Ureter (tissue), 1 donor: ENCODE results near the gene NUP85. TPM values are rescaled to one million over a fixed set of nuclear protein-coding genes. Genes with fewer than 3 reads are reported as not detected.
"Not testable (repeated sequence)": the region's sequence is repeated elsewhere in the genome, so short reads cannot be mapped to it uniquely, and the experiment has no call there.

Experiments used
- DNase-seq: peaks from one replicate; pipeline ENCODE4 v3.0.0-alpha.2; 2020; ENCODE audit warnings: low spot score
- total RNA-seq: library from RNA; stranded (reverse); gene quantifications from one replicate; pipeline ENCODE4 v1.2.4, GENCODE V29; 2023
- donor health status: DM: yes; HTN: yes; CAD: no.

The NUP85 gene
- 88.6 TPM for total RNA-seq

GRCh38 chr17:75205037-75205792 is at the start of gene NUP85:
Gene NUP85 (plus strand): TSS chr17:75205679. CDS start chr17:75205762, 83 bp downstream.
- DNase-seq, result peak; percentile 94

DNA sequence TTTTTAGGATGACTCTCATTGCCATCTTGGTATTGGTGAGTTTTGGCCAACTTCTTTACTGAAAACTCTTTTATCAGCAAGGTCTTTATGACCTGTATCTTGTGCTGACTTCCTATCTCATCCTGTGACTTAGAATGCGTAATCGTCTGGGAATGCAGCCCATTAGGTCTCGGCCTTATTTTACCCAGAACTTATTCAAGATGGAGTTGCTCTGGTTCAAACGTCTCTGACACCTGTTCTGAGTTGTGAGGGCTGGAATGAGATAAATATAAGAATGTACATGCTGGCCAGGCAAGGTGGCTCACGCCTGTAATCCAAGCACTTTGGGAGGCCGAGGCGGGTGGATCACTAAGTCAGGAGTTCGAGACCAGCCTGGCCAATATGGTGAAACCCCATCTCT is 47.0 kb upstream of the NUP85 start:
- not testable (repeated sequence) for DNase-seq

DNA sequence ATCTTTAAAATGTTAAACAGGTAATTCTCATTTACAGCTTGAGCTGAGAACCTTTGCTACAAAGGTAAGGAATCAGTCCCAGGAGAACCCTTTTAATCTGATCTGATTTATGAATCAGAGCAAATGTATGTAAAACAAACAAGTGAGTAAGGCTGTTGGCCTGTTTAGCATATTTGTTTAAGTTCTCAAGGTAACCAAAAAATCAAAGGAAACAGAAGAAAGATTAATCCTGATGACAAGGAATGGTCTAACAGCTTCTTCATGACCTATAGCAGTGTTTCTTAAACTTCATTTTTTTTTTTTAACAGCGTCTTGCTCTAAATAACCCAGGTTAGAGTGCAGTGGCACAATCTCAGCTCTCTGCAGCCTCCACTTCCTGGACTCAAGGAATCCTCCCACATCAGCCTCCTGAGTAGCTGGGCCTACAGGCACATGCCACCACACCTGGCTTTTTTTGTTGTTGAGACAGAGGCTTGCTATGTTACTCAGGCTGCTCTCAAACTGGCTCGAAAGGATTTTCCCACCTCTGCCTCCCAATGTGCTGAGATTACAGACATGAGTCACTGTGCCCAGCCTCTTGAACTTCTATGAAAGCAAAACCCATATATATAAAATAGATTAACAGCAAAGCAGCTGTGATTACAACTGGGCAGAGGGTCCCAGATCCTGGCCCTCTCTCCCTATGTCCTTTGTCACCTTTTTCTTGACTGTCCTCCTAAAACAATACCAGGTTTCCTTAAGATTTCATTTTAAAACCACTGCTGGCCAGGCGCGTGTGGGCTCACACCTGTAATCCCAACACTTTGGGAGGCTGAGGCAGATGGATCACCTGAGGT is 46.1 kb upstream of the NUP85 start:
- DNase-seq, result no peak

- DNase-seq, result no peak
These were observed 45.3 kb upstream of the NUP85 start for GRCh38 chr17:75160211-75160610.

GRCh38 chr17:75163074-75163473 is 42.4 kb upstream of the NUP85 start:
- no peak for DNase-seq

GRCh38 chr17:75164606-75165005 is 40.9 kb upstream of the NUP85 start:
- not testable (repeated sequence) for DNase-seq

- DNase-seq, result no peak
These were observed 36.5 kb upstream of the NUP85 start for GRCh38 chr17:75168998-75169397.

DNA sequence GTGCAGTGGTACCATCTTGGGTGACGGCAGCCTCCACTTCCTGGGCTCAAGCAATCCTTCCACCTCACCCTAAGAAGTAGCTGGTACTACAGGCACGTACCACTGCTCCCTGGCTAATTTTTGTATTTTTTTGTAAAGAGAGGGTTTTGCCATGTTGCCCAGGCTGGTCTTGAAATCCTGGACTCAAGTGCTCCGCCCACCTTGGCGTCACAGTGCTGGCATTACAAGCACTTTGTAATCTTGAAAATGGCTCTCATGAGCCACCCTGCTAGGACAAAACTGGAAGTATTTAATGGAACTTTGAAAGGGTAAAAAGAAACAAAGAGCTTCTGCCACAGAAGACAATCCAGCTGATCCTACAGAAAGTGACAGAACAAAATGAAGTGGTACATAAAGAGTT is 32.0 kb upstream of the NUP85 start:
- DNase-seq, result no peak

DNA sequence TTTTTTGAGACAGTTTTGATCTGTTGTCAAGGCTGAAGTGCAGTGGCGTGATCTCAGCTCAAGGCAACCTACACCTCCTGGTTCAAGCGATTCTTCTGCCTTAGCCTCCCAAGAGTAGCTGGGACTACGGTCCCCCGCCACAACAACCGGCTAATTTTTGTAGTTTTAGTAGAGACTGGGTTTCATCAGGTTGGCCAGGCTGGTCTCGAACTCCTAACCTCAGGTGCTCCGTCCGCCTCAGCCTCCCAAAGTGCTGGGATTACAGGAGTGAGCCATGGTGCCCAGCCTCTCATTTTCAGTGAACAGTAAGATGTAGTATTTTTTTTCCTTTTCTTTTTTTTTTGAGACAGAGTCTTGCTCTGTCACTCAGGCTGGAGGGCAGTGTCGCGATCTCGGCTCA is 30.5 kb upstream of the NUP85 start:
- no peak for DNase-seq

- DNase-seq, result no peak
These were observed 28.9 kb upstream of the NUP85 start for GRCh38 chr17:75176625-75177024.

GRCh38 chr17:75178453-75178852 is 27.0 kb upstream of the NUP85 start:
- no peak for DNase-seq

DNA sequence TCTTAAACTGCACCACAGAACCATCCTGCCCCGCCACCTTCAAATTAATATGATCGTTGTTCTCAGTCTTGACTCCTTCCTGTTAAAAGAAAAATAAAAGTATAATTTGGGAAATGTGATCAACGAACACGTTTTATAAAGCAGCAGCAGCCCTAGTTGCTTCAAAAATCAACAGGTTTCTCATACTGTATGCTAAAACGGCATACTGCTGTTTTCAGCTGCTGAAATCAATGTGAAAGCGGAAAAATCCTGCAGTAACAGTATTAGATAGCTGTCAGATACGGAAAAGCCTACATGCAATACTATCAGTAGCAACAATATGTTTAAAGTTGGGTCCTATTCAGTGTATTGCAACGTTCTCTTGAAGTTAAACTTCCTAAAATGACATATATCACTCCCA is 24.4 kb upstream of the NUP85 start:
- no peak for DNase-seq

DNA sequence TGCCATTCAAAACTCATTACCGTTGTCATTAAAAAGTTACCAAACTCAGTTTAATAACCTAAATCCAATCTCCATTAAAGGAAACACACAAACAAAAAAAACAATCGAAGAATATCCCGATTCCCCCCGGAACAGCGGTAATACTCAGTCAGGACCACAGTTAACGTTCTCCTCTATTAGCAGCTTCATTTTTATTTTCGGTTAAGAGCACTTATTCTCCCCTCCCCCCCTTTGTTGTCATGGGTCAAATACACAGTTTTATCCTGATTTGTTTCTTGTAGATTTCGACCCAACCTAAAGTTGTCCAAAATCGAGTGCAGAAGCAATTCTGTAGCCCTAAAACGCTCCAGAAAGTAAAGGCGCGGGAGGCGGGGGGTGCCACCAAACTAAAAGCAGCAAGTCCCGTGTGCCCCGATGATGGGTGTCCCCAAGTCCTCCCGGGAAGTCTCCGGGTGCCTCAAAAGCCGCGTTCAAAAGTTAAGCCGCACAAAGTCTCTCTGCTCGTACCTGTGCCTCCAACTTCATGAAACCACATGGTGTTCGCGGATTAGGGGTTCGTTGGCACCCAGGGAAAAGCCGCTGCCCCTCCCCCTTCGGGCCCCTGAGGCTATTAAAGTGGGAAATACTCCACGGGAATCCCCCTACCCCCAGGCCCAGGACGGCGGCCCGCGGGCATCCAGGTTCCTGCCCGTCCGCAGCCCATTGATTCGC is 23.7 kb upstream of the NUP85 start:
- peak; percentile 48 for DNase-seq

DNA sequence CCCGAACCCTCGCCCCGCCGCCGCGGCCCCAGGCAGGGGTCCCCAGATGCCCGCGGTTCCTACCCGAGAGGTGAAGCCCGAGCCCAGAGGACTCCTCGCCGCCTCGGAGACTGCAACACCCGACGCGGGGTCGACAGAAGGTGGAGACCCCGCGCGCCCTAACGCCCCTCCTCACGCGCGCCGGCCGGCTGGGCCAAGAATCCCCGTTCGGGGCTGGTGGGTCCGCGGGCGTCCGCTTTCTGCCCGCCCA is 23.2 kb upstream of the NUP85 start:
- DNase-seq, result no peak

DNA sequence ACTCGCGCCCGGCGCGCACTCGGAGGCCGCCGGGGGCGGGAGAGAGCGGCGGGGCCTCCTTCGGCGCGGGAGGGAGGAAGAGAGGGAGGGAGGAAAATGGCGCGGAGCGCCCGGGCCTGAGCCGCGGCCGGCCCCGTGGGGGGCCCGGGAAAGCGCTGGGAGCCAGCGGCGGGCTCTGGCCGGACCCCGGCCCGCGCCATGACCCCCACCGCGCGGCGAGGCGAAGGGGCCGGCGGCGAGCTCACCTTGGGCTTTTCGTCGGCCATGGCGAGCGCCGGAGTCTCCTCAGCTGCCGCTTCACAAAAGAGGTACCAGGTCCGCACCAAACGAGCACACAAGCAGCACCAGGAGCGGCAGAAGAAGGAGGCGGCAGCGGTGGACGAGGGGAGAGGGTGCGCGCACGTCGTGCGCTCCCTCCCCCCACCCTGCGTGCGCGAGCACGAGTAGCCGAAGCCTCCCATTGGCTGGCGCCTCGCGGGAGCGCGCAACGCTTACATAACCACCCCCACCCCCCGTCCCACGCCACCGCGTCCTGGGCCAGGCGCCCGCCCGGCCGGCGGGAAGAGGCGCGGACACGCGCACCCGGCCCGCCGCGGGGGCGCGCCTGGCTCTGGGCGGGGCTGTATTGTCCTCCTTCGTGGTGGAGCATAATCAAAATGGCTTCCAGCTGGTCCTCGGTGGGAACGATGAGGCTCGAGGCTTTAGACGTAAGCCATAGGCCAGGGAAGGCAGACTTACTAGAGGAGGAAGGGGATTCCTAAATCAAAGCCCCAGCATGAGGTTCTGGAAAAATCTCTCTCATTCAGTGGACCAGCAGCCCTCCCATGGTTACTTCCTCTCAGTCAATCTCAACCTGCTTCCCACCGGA is 22.7 kb upstream of the NUP85 start, which contains the start of gene SUMO2:
Gene SUMO2, minus strand, starts transcription at position 391 of the 868 bp plus-strand sequence. Its CDS starts 125 bp downstream, at position 266.
- peak; percentile 96 for DNase-seq

- no peak for DNase-seq
These were observed 21.2 kb upstream of the NUP85 start for GRCh38 chr17:75183999-75184884.

GRCh38 chr17:75188614-75189013 is 16.9 kb upstream of the NUP85 start:
- DNase-seq, result no peak

DNA sequence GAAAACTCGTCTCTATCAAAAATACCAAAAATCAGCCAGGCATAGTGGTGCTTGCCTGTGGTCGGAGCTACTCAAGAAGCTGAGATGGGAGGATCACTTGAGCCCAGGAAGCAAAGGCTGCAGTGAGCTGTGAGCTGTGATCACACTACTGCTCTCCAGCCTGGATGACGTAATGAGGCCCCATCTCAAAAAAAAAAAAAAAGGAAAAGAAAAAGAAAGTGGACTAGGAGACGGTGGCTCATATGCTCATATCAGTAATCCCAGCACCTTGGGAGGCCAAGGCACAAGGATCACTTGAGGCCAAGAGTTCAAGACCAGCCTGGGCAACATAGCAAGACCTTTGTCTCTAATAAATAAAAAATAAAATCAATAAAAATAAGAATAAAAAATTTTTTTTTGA is 13.9 kb upstream of the NUP85 start:
- DNase-seq, result no peak

GRCh38 chr17:75194879-75195278 is 10.6 kb upstream of the NUP85 start:
- no peak for DNase-seq

DNA sequence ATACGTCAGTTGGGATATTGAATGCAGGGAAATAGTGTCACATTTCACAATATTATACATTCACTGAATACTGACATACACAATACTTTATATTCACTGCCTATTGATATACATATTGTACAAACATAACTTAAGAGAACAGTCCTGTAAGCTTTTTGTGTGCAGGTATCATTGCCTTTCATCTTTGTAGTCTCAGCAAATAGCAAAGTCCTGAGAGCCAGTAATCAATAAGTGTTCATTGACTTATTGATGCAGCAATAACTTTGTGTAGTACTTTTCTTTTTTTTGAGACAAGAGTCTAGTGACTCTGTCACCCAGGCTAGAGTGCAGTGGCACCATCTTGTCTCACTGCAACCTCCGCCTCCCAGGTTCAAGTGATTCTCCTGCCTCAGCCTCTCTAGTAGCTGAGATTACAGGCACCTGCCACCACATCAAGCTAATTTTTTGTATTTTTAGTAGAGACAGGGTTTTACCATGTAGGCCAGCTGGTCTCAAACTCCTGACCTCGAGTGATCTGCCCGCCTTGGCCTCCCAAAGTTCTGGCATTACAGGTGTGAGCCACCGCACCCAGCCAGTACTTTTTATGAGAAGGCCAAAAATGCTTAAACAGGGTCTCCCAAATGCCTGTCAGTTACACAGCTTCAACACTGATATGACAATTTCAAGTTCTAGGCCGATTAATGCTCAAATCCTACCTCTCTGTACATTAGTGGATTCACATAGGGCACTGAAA is 5.4 kb upstream of the NUP85 start:
- DNase-seq, result no peak
